GM18909 (cell line): ENCODE data around the gene BCL6B.
"Not testable (repeated sequence)": the region's sequence is repeated elsewhere in the genome, so short reads cannot be mapped to it uniquely, and the experiment has no call there.

Source experiments
- ATAC-seq: cut with Tn5 transposase; IDR thresholded peaks from one replicate; pipeline ENCODE4 v1.9.1; 2021; ENCODE audit warnings: mild to moderate bottlenecking; ENCODE audit not compliant: unreplicated experiment, poor library complexity

BCL6B gene, protein sequence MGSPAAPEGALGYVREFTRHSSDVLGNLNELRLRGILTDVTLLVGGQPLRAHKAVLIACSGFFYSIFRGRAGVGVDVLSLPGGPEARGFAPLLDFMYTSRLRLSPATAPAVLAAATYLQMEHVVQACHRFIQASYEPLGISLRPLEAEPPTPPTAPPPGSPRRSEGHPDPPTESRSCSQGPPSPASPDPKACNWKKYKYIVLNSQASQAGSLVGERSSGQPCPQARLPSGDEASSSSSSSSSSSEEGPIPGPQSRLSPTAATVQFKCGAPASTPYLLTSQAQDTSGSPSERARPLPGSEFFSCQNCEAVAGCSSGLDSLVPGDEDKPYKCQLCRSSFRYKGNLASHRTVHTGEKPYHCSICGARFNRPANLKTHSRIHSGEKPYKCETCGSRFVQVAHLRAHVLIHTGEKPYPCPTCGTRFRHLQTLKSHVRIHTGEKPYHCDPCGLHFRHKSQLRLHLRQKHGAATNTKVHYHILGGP

DNA sequence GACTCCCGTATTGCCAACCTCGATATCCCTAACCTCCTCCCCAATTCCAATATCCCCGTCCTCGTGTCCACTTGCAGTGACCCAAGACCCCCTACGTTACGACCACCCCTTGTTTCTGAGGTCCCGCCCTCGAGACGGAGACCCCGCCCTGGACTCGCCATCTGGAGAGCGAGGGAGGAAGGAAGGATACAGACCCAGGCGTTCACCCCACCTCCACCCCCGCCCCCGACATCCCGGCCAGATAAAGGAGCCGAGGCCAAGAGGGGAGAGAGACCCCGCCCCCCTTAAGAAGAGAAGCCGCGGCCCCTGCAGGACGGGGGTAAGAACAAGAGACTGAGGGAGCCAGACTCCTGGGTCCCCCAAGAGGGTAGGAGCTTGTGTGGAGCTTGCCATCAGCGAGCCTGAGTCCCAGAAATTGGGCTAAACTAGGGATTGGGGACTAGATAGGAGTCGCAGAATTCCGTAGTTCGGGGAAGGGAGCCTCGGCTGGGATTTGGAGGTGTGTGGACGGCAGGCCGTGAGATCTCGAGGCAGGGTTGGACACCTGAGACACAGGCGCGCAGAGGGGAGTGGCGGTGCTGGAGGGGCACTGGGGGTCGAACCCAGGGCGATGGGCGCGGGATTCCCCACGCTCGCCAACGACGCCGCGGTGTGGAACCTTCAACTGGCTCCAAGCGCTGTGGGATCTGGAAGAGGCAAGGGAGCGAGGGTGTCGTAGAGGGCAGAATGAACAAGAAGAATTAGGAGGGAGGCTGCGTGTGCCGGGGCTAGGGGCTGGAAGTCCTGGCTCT lies at the start of gene BCL6B:
BCL6B (plus strand) TSS at position 270 of the 791 bp plus-strand sequence. CDS start 622 bp downstream, outside the sequence.
- ATAC-seq = no peak

DNA sequence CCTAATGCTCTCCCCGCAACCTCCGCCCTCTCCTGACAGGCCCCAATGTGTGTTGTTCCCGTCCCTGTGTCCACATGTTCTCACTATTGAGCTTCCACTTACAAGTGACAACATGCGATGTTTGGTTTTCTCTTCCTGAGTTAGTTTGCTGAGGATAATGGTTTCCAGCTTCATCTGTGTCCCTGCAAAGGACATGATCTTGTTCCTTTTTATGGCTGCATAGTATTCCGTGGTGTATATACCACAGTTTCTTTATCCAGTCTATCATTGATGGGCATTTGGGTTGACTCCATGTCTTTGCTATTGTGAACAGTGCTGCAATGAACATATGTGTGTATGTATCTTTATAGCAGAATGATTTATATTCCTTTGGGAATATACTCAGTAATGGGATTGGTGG lies 43.4 kb upstream of the BCL6B start:
- ATAC-seq = not testable (repeated sequence)

DNA sequence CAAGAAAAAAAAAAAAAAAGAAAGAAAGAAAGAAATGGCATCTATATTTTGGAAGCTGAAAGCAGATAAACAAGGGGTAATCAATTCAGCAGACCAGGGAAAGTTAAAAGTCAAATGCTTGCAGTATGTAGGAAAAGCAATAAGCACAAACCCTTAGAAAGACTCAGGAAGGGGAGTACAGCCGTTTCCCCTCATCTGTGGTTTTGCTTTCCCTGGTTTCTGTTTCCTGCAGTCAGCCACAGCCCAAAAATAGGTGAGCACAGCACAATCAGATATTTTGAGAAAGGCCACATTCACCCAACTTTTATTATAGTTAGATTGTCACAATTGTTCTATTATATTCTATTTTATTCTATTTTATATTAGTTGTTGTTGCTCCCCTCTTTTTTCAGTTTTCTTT lies 41.4 kb upstream of the BCL6B start:
- ATAC-seq = no peak

DNA sequence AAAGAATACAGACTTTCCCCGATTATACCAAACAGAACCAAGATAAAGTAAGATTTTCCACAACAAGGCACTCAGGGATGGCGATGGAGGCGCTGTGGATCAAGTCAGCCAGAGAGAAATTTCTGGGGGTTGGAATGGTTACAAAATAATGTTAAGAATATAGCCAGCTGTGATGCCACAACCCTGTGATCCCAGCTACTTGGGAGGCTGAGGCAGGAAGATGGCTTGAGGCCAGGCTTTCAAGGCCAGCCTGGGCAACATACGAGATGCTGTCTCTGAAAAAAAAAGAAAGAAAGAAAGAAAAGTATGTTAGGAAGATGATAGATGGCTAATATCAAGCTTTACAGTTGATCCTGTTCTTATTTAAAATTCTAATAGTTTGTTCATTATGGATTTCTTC lies 37.6 kb upstream of the BCL6B start:
- ATAC-seq = no peak

DNA sequence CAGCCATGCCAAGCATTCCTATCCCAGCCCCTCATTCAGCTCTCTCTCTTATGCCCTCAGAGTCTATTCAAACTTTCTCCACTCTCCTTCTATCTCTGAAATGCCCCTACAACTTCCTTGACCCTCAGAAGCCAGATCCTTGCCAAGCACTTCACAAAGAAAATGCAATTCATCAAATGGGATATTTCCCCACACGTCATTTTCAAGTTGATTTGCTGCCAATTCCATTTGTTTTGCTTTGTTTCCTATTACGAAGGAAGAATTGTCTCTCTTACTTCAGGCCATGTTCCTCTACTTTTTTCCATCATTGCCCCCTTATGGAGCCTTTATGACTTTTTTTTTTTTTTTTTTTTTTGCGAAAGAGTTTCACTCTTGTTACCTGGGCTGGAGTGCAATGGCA lies 36.2 kb upstream of the BCL6B start:
- no peak for ATAC-seq

DNA sequence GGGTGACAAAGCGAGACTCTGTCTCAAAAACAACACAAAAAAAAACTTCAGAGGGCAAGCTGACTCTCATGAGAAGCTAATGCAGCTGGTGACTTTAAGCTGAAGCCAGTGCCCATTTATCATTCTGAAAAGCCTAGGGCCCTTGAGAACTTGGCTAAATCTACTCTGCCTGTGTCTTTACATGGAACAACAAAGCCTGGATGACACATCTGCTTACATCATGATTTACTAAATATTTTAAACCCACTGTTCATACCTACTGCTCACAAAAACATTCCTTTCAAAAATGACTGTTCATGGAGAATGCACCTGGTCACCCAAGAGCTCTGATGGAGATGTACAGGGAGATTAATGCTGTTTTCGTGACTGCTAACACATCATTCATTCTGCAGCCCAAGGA lies 33.1 kb upstream of the BCL6B start:
- no peak for ATAC-seq

DNA sequence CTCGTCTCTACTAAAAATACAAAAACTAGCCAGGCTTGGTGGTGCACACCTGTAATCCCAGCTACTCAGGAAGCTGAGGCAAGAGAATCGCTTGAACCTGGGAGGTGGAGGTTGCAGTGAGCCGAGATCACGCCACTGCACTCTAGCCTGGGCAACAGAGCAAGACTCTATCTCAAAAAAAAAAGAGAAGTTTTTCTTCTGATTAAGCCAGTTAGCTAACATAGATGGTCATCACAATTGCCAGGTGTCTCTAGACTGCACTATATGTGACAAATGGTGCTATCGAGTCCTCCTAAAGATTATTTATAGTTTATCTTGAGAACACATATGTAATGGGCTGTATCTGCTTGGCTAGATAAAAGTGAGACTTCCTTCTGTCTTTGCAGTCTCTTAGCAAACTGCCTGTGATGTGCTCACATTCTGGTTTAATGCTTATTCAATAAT lies 29.2 kb upstream of the BCL6B start:
- not testable (repeated sequence) for ATAC-seq

DNA sequence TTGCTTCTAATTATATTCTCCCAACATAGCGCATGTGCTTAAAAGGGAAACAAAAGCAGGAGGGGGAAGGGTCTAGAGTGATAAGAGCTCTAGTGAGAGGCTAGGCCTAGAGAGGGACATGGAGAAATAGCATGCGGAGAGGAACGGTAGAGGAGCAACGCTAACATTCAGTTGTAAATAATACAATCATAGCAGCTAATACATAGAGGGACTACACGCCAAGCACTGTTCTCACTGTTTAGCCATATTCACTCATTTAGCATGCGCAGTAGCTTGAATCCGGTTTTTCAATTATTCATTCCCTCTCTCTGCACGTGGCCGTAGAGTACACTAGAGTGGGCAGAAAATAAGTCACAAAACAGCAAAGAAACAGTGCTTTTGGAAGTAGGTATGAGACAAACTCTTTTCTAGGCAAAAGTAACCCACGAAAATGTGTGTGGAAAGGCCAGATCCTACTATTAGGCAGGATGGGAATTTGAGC lies 28.7 kb upstream of the BCL6B start:
- no peak for ATAC-seq

DNA sequence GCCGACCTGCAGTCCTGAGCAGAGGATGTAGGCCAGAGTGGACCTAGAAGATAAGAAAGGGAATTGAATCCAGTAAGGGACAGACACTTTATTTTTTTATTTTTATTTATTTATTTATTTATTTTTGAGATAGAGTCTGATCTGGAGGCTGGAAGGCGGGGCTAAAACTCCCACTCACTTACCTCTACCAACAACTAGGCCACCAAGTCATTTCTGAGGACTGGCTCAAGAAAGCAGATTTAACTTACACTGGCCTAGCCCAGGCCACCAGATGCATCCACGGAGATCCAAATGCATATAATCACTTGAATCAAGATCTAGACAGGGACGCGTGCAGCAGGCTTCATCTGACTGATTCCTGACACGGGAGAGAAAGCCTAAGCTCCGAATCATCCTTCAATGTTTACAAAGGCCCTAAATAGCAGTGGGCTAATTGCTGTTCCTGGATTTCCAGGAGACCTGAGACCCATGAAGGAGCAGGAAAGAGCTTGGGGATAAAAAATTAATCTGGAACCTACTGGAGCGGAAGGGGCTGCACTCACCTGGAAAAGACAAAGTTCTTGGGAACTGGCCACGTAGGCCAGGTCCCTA lies 28.1 kb upstream of the BCL6B start:
- no peak for ATAC-seq

DNA sequence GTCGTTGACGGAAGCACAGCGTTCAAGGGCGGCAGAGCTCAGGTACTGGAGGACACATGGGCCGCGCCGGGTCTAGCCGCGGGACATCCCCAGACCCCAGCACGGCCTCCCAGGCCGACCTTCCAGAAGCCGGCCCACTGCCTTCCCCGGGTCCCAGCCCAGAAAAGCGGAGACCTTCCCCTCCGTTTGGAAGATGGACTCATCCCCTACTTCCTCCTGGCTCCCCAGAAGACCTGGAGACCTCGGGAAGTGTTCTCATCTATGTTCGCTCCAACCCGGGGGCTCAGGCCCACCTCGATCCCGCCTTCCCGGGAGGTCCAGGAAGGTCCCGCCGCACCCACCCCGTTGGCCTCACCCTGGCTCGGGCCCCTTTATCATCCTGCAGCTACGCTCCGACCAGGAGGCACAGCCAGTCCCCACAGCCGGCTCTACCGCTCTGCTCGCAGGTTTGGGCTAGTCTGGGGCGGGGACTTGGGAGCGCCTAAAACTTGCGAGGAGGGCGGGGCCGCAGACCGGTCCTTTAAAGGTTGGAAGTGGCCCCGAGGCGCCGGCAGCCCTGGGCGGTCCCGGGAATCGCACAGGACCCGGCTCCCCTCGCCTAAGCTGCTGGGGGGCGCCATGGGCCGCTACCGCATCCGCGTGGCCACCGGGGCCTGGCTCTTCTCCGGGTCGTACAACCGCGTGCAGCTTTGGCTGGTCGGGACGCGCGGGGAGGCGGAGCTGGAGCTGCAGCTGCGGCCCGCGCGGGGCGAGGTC lies 27.2 kb upstream of the BCL6B start, which contains the start of gene ALOX12:
ALOX12 (plus strand) TSS at position 550 of the 756 bp plus-strand sequence; CDS start at position 619, 69 bp downstream.
- no peak for ATAC-seq

DNA sequence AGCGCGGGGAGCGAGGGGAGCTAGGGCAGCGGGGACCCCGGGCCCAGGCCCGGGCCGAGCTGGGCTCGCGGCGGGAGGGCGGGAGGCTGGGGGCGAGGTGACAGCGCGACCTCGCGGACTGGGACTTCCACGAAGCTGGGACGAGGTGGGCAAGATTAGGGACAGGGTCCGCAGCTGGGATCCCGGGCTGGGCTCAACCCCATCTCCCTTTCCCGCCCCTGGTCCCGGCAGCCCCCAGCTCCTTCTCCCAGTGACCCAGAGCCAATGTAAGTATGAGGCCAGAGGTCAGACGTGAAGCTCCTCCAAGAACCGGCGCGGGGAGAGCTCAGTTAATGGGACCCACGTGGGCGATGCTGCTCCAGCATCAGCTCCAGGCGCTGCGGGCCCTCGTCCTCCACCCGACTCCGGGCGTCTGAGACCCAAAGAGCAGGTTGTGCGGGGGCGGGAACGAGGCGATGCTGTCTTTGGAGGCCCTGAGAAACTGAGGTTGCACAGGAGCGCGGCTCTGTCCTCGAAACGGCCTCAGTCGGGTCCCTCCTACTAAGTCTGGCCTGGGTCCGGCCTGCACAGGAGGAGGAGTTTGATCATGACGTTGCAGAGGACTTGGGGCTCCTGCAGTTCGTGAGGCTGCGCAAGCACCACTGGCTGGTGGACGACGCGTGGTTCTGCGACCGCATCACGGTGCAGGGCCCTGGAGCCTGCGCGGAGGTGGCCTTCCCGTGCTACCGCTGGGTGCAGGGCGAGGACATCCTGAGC lies 26.4 kb upstream of the BCL6B start:
- no peak for ATAC-seq

DNA sequence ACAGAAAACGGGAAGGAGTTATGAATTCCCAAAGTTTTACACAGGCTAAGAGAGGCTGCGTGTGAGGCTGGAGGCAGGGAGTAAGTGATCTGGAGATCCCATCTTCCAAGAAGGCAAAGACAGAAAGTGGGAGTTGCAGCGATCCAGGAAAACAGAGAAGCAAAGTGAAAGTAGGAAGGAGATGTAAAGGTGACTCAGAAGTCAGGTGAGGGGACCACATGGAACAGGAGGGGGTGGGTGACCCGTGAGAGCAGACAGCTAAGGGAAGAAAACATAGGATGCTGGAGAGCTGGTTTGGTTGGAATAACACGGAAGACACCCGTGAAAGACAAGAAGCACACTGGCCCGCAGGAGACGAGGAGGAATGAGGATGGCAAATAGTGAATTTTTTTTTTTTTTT lies 25.7 kb upstream of the BCL6B start:
- ATAC-seq = no peak

DNA sequence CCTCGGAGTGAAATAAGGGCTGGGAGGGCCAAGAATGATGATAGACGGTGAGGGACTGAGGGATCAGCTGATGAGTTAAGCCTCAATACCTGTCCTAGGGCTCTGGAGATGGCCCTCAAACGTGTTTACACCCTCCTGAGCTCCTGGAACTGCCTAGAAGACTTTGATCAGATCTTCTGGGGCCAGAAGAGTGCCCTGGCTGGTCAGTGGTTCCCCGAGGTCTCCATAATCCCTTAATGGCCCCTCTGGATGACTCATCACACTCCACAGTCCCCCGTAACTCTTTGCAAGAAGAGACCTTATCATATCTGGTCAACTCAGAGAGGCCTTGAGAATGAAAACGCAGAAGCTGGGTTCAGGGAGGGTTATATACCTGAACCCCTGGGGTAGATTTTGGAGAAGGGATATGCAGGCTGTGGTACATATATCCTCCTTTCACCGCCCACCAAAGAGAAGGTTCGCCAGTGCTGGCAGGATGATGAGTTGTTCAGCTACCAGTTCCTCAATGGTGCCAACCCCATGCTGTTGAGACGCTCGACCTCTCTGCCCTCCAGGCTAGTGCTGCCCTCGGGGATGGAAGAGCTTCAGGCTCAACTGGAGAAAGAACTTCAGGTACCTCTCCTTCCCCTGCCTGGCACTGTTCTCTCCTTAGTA lies 23.9 kb upstream of the BCL6B start:
- no peak for ATAC-seq

DNA sequence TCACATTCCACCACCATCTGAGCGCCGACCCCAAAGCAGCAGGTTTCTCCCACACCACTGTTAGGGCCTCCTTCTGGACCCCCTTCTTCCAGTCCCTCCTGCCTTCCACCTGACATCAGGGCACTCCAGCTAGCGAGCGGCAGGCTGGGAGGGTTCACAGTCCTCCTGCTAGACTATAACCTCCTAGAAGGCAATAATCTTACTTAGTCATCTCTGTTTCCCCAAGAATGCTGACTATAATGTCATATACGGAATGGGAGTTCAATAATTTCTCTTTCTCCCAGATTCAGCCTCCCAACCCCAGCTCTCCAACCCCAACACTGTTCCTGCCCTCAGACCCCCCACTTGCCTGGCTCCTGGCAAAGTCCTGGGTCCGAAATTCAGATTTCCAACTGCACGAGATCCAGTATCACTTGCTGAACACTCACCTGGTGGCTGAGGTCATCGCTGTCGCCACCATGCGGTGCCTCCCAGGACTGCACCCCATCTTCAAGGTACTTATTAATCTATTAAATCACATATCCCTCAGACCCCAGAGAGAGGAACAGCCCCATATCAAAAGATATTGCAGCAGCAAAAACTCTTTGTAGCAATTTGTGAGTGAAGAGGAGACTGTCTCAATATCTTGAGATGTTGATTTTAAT lies 21.4 kb upstream of the BCL6B start:
- no peak for ATAC-seq

DNA sequence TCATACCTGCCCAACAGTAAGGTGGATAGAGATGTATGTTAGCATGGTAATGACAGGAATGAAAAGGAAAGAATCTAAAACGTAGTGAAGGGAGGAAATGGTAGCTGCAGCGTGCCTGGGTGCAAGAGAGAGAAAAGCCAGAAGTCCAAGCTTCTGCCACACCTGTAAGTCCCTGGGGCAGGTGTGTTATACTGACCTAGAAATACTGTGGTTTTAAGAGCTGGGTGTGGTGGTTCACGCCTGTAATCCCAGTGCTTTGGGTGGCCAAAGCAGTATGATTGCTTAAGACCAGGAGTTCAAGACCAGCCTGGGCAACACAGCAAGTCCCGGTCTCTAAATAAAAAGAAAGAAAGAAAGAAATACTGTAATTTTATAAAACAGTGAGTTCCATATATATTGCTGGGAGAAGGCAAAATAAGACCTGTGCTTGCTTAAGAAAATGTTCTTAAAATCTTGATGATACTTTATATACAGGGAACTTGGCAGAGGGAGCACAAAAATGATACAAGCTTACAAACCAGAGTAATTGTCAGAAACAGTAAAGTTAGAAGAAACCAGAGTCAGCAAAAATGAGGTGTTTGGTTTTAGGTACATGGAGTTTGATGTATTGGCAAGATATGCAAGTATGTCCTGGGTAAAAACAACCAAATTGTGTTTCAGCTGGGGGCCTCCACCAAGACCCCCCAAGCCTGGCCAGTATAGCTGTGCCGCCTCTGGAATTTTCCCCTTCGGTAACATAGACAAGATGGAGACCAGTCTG lies 20.4 kb upstream of the BCL6B start:
- no peak for ATAC-seq

DNA sequence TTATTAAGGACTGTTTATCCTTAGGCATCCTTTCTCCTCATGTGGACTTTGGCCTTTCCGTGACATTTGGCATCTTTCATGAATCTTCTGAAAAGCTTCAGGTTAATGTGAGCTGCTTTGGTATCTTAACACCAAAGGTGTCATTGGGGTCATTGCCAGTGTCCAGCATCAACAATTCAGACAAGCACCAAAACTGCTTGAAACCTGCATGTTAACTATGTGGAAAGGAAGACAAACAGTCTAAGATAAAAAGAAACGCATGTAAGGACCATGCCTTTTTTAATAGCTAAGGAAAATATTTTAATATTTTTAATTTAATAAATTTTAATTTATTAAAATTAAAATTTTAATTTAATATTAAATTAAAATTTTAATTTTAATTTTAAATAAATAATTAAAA lies 19.1 kb upstream of the BCL6B start:
- no peak for ATAC-seq

DNA sequence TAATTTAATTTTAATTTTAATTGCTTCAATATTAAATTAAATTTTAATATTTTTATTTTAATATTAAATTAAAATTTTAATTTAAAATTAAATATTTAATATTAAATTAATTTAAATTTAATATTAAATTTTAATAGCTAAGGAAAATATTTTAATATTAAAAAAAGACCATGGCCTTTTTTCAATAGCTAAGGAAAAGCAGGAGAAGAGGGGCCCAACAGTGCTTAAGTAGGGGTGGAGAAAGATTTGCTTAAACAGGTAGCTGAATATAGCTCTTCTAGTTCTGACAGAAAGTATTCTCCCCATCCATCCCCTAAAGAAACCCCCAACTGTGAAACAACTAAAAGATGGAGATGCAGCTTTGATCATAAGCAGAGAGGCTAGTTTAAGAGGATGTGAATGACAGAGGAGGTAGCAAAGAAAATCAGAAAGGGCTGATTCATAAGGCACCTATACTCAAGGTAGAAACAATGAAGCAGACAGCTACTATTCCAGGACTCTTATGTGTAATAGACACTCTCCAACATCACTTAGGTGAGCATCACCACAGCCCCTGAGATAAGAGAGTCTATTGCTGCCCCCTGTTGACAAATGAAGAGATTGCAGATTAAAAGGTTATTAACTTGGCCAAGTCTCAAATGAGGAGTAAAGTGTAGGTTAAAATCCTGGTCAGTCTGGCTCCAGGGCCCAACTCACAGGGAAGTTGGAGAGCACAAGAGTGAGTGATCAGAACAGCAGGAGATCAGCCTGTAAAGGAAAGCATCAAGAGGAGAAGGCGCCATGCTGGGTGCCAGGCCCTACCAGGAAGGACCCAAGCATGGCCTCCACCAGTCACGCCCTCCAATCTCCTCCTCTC lies 18.2 kb upstream of the BCL6B start:
- peak; percentile 59 for ATAC-seq
